ENCODE measurements around the gene CMTM6.

DNA sequence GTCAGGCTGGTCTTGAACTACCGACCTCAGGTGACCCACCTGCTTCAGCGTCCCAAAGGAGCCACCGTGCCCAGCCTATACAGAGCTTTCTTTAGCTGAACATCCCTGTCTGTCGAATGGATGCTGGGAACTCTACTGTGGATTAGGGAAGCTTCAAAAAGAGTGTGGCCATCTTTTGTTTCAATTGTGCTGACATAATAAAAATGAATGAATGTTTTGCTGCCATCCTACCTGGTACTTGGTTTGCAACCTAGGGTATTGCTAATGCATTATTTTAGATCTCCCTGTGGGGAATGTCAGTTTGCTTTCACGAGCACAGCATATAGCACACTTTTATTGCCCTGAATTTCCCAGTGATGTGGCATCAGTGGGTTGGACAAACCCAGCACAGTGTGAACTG, 32.3 kb downstream of the CMTM6 start:
- TF ChIP-seq, protein P1, sequence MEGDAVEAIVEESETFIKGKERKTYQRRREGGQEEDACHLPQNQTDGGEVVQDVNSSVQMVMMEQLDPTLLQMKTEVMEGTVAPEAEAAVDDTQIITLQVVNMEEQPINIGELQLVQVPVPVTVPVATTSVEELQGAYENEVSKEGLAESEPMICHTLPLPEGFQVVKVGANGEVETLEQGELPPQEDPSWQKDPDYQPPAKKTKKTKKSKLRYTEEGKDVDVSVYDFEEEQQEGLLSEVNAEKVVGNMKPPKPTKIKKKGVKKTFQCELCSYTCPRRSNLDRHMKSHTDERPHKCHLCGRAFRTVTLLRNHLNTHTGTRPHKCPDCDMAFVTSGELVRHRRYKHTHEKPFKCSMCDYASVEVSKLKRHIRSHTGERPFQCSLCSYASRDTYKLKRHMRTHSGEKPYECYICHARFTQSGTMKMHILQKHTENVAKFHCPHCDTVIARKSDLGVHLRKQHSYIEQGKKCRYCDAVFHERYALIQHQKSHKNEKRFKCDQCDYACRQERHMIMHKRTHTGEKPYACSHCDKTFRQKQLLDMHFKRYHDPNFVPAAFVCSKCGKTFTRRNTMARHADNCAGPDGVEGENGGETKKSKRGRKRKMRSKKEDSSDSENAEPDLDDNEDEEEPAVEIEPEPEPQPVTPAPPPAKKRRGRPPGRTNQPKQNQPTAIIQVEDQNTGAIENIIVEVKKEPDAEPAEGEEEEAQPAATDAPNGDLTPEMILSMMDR (conservative IDR thresholded peaks at IDR 0.05): no peak
- TF ChIP-seq ZFX (IDR thresholded peaks at IDR 0.05): no peak
